HepG2 (cell line): Measurements from ENCODE around the gene CTDSP1. TPM values are rescaled to one million over a fixed set of nuclear protein-coding genes. Genes with fewer than 3 reads are reported as not detected.

ENCODE experiments used
- CBX1 ChIP-seq: IDR thresholded peaks from one replicate; pipeline ENCODE4 v1.6.1; 2016; ENCODE audit warnings: antibody characterized with exemption, low read depth
- HES4 ChIP-seq: sonication (generic); formaldehyde crosslinking; IDR thresholded peaks from 2 replicates; pipeline ENCODE4 v1.9.0; 2021; ENCODE audit warnings: mild to moderate bottlenecking, missing genetic modification reagents, borderline replicate concordance
- HNF1A ChIP-seq, 2 experiments: sonication (generic) in 1 of 2; formaldehyde crosslinking in 1 of 2; IDR thresholded peaks; 2 replicates each; pipeline versions ENCODE4 v1.4.0 to v1.6.1; 2016 to 2020; ENCODE audit warnings: borderline replicate concordance in 1 of 2, low read depth in 1 of 2, mild to moderate bottlenecking in 1 of 2, missing genetic modification reagents in 1 of 2
- REPIN1 ChIP-seq: sonication (generic); formaldehyde crosslinking; IDR thresholded peaks from 2 replicates; pipeline ENCODE4 v1.8.0; 2022; ENCODE audit warnings: missing genetic modification reagents, low read depth, mild to moderate bottlenecking, borderline replicate concordance
- SP4 ChIP-seq: sonication (generic); formaldehyde crosslinking; IDR thresholded peaks from 2 replicates; pipeline ENCODE4 v1.8.1; 2023; ENCODE audit warnings: mild to moderate bottlenecking, missing genetic modification reagents
- XRCC5 ChIP-seq: fragments of 200-400 bp; formaldehyde crosslinking; optimal IDR thresholded peaks from 2 replicates; pipeline ENCODE3; 2017; ENCODE audit warnings: mild to moderate bottlenecking, low read length
- ZBTB2 ChIP-seq: sonication (generic); formaldehyde crosslinking; IDR thresholded peaks from 2 replicates; pipeline ENCODE4 v1.8.0; 2022; ENCODE audit warnings: low read depth, missing genetic modification reagents
- ZFP82 ChIP-seq: sonication (generic); formaldehyde crosslinking; IDR thresholded peaks from 2 replicates; pipeline ENCODE4 v1.5.1; 2020; ENCODE audit warnings: mild to moderate bottlenecking, missing genetic modification reagents, borderline replicate concordance
- ZGPAT ChIP-seq: IDR thresholded peaks from 2 replicates; pipeline ENCODE4 v1.6.1; 2016; ENCODE audit warnings: mild to moderate bottlenecking
- ZNF136 ChIP-seq: sonication (generic); formaldehyde crosslinking; IDR thresholded peaks from 2 replicates; pipeline ENCODE4 v1.8.1; 2022; ENCODE audit warnings: low read depth, mild to moderate bottlenecking, moderate library complexity, missing genetic modification reagents
- ZNF138 ChIP-seq: sonication (generic); formaldehyde crosslinking; IDR thresholded peaks from 2 replicates; pipeline ENCODE4 v1.5.0; 2020; ENCODE audit warnings: mild to moderate bottlenecking, low read depth, missing genetic modification reagents
- ZNF18 ChIP-seq: sonication (generic); formaldehyde crosslinking; IDR thresholded peaks from 2 replicates; pipeline ENCODE4 v1.8.0; 2022; ENCODE audit warnings: mild to moderate bottlenecking, missing genetic modification reagents; ENCODE audit not compliant: insufficient replicate concordance
- ZNF225 ChIP-seq: sonication (generic); formaldehyde crosslinking; IDR thresholded peaks from 2 replicates; pipeline ENCODE4 v1.4.0; 2020; ENCODE audit warnings: mild to moderate bottlenecking, missing genetic modification reagents
- ZNF362 ChIP-seq: sonication (generic); formaldehyde crosslinking; IDR thresholded peaks from 2 replicates; pipeline ENCODE4 v1.4.0; 2020; ENCODE audit warnings: missing genetic modification reagents, mild to moderate bottlenecking, borderline replicate concordance
- ZNF564 ChIP-seq: sonication (generic); formaldehyde crosslinking; IDR thresholded peaks from 2 replicates; pipeline ENCODE4 v1.8.1; 2023; ENCODE audit warnings: mild to moderate bottlenecking, missing genetic modification reagents
- ZSCAN31 ChIP-seq: sonication (generic); formaldehyde crosslinking; IDR thresholded peaks from 2 replicates; pipeline ENCODE4 v1.5.0; 2020; ENCODE audit warnings: low read depth, mild to moderate bottlenecking, missing genetic modification reagents
- polyA plus RNA-seq, 8 experiments: library from polyadenylated mRNA; depleted of rRNA in 3 of 8; stranded (reverse) in 7 of 8; unstranded in 1 of 8; fragments of >200 nt; fragmentation: Illumina TruSeq in 4 of 8; extraction: Trizol in 4 of 8; gene quantifications; 2 replicates each; pipeline versions ENCODE4 v1.2.1 to v1.2.3, GENCODE V29; 2011 to 2016; ENCODE audit warnings: low read depth in 4 of 8, missing spikeins in 1 of 8, mixed read lengths in 1 of 8; ENCODE audit not compliant: insufficient read depth in 1 of 8
- total RNA-seq, 5 experiments: library from RNA; depleted of rRNA; stranded (reverse); fragments of >200 nt; fragmentation: Illumina TruSeq; extraction: Trizol; gene quantifications; 2 replicates each; pipeline ENCODE4 v1.2.3, GENCODE V29; 2016; ENCODE audit warnings: low read depth in 1 of 5

CTDSP1 gene
- total and polyA plus RNA-seq, 2 of the 13 experiments (the other 11 are each of a cell fraction or from before 2014, with no cell fraction given): 91.0 to 268 TPM

- TF ChIP-seq ZBTB2 (0 out of 2 replicates have a peak, but pooled peaks have one; percentile 53), ZNF362 (CRISPR knock-in tag) (no peak), ZSCAN31 (CRISPR knock-in tag) (peak; percentile 77), XRCC5 (peak; percentile 64), ZNF136 (no peak), ZNF564 (CRISPR knock-in tag) (0 out of 2 replicates have a peak, but pooled peaks have one; percentile 20), HES4 (CRISPR knock-in tag) (peak; percentile 75; the same call in 1 of the 2 replicates), ZFP82 (CRISPR knock-in tag) (peak; percentile 51; the same call in 1 of the 2 replicates), ZGPAT (CRISPR knock-in tag) (peak; percentile 63; the same call in 1 of the 2 replicates), ZNF18 (CRISPR knock-in tag) (peak; percentile 3), CBX1 (peak; percentile 74), SP4 (CRISPR knock-in tag) (peak; percentile 70; the same call in 1 of the 2 replicates), ZNF225 (CRISPR knock-in tag) (no peak; the same call in 1 of the 2 replicates), ZNF138 (CRISPR knock-in tag) (0 out of 2 replicates have a peak, but pooled peaks have one; percentile 70), REPIN1 (CRISPR knock-in tag) (peak; percentile 55; the same call in 1 of the 2 replicates), HNF1A (IDR thresholded peaks at IDR 0.05; ENCODE audit: low read depth) (no peak), HNF1A (CRISPR knock-in tag; IDR thresholded peaks at IDR 0.05; ENCODE audit: borderline replicate concordance) (peak; percentile 15; the same call in 1 of the 2 replicates)
Measured at GRCh38 chr2:218399391-218400166, at the start of gene CTDSP1 (continued).
